PFSK-1 (cell line): Measurements from ENCODE around the gene TSKU. TPM values are rescaled to one million over a fixed set of nuclear protein-coding genes. Genes with fewer than 3 reads are reported as not detected.

ENCODE experiments used
- FOXP2 ChIP-seq: optimal IDR thresholded peaks from 2 replicates; pipeline ENCODE3; 2011; ENCODE audit warnings: borderline replicate concordance, control low read depth, inconsistent platforms; ENCODE audit not compliant: insufficient read depth; ENCODE audit errors: extremely low read length, extremely low read depth
- POLR2AphosphoS5 ChIP-seq: IDR thresholded peaks from 2 replicates; pipeline ENCODE4 v1.6.1; 2012; ENCODE audit warnings: low read depth, mild to moderate bottlenecking, control low read depth, low read length, moderate library complexity
- REST ChIP-seq, 2 experiments: IDR thresholded peaks; 2 replicates each; pipeline versions ENCODE4 v1.6.1 to v1.8.0; 2011 to 2012; ENCODE audit warnings: low read depth in 2 of 2, low read length in 2 of 2, control low read depth in 1 of 2, inconsistent platforms in 1 of 2, mild to moderate bottlenecking in 1 of 2, moderate library complexity in 1 of 2; ENCODE audit not compliant: insufficient read depth in 1 of 2
- SIN3A ChIP-seq: IDR thresholded peaks from 2 replicates; pipeline ENCODE4 v1.6.1; 2012; ENCODE audit warnings: mild to moderate bottlenecking, low read length, moderate library complexity, borderline replicate concordance; ENCODE audit not compliant: insufficient read depth
- TAF1 ChIP-seq: IDR thresholded peaks from 2 replicates; pipeline ENCODE4 v1.6.1; 2012; ENCODE audit warnings: low read length, control low read depth, borderline replicate concordance; ENCODE audit not compliant: insufficient read depth
- polyA plus RNA-seq: library from polyadenylated mRNA; unstranded; fragments of >200 nt; gene quantifications from one replicate; pipeline ENCODE4 v1.2.1, GENCODE V29; 2012; ENCODE audit warnings: low read depth, missing spikeins; ENCODE audit not compliant: insufficient read length

TSKU gene
- 47.3 TPM for polyA plus RNA-seq

GRCh38 chr11:76783294-76783895 is at the start of gene TSKU:
TSKU (plus strand) TSS chr11:76783356; CDS start chr11:76795617, 12,261 bp downstream.
- peak; percentile 14; the same call in 1 of the 2 replicates for TF ChIP-seq POLR2AphosphoS5
- TF ChIP-seq REST (IDR thresholded peaks at IDR 0.05; ENCODE audit: insufficient read depth in 1 of 2, low read depth in 2 of 2, low read length in 2 of 2), result no peak
- TF ChIP-seq FOXP2, result no peak

- TF ChIP-seq REST (IDR thresholded peaks at IDR 0.05; ENCODE audit: insufficient read depth in 1 of 2, low read depth in 2 of 2, low read length in 2 of 2), result no peak
- no peak for TF ChIP-seq SIN3A
- TF ChIP-seq TAF1, result no peak
- TF ChIP-seq POLR2AphosphoS5, result no peak
- no peak for TF ChIP-seq FOXP2
Observed at GRCh38 chr11:76734456-76735420, 48.4 kb upstream of the TSKU start.

GRCh38 chr11:76735841-76736240 is 47.3 kb upstream of the TSKU start:
- TF ChIP-seq REST (IDR thresholded peaks at IDR 0.05; ENCODE audit: insufficient read depth in 1 of 2, low read depth in 2 of 2, low read length in 2 of 2) (no peak), FOXP2 (no peak), POLR2AphosphoS5 (no peak)

GRCh38 chr11:76736266-76736665 is 46.9 kb upstream of the TSKU start:
- TF ChIP-seq TAF1, result no peak
- no peak for TF ChIP-seq FOXP2
- TF ChIP-seq SIN3A, result no peak
- TF ChIP-seq POLR2AphosphoS5, result no peak
- TF ChIP-seq REST (IDR thresholded peaks at IDR 0.05; ENCODE audit: insufficient read depth in 1 of 2, low read depth in 2 of 2, low read length in 2 of 2), result no peak
